CD1c-positive myeloid dendritic cell (primary cell): ENCODE measurements around the gene PLEKHG7.

Experiments used
- DNase-seq: peaks from one replicate; pipeline ENCODE4 v3.0.0-alpha.2; 2016; ENCODE audit errors: extremely low spot score

Gene PLEKHG7

GRCh38 chr12:92803903-92804302 lies 101.1 kb downstream of the PLEKHG7 start:
- DNase-seq, result no peak

GRCh38 chr12:92810370-92810769 lies 107.6 kb downstream of the PLEKHG7 start:
- no peak for DNase-seq

GRCh38 chr12:92814584-92814983 lies 111.8 kb downstream of the PLEKHG7 start:
- DNase-seq, result no peak

GRCh38 chr12:92821142-92821541 lies 118.4 kb downstream of the PLEKHG7 start:
- DNase-seq, result no peak
